Vagina (tissue), 2 donors: ENCODE measurements around the gene EVA1A. TPM values are rescaled to one million over a fixed set of nuclear protein-coding genes. Genes with fewer than 3 reads are reported as not detected.

Experiments
- DNase-seq, 2 donors: peaks; one replicate each; pipeline ENCODE4 v3.0.0-alpha.2; 2017; ENCODE audit errors: extremely low spot score in 2 of 2
- H3K27ac ChIP-seq: fragments of 200-600 bp; sonication (generic); one replicate; pipeline ENCODE4 v1.5.1; 2019
- H3K27me3 ChIP-seq: fragments of 200-600 bp; sonication (generic); one replicate; pipeline ENCODE4 v1.5.1; 2019
- H3K36me3 ChIP-seq, 2 donors: fragments of 200-600 bp; sonication (generic); one replicate each; pipeline ENCODE4 v1.5.1; 2017 to 2019
- H3K4me1 ChIP-seq: fragments of 200-600 bp; sonication (generic); one replicate; pipeline ENCODE4 v1.5.1; 2019
- H3K4me3 ChIP-seq, 2 donors: fragments of 200-600 bp; sonication (generic); 1 replicate in 1 of 2; 2 replicates in 1 of 2; pipeline ENCODE4 v1.5.1; 2016 to 2019
- H3K9me3 ChIP-seq: fragments of 200-600 bp; sonication (generic); one replicate; pipeline ENCODE4 v1.5.1; 2019
- POLR2A ChIP-seq, 2 donors: fragments of 450-650 bp; IDR thresholded peaks; one replicate each; pipeline ENCODE4 v1.6.1; 2017; ENCODE audit warnings: antibody characterized with exemption in 2 of 2, mild to moderate bottlenecking in 2 of 2, moderate library complexity in 2 of 2
- POLR2AphosphoS5 ChIP-seq, 2 donors: sonication (generic); formaldehyde crosslinking; IDR thresholded peaks; one replicate each; pipeline ENCODE4 v1.9.0; 2017; ENCODE audit warnings: antibody characterized with exemption in 2 of 2, mild to moderate bottlenecking in 2 of 2, low read depth in 1 of 2; ENCODE audit not compliant: insufficient read depth in 1 of 2
- intact Hi-C: fragments of 100-400 bp; cut with DNase I; formaldehyde crosslinking; loops from one replicate; pipeline ENCODE4 v1.15.1; 2023
- small RNA-seq: library from RNA; depleted of rRNA; stranded (forward); fragments of <200 nt; gene quantifications from one replicate; pipeline ENCODE3, GENCODE V24; 2016
- total RNA-seq: library from RNA; depleted of rRNA; stranded (reverse); fragments of >200 nt; gene quantifications from one replicate; pipeline ENCODE4 v1.2.3, GENCODE V29; 2016
- TF ChIP-seq, protein P1 (sequence below), 3 experiments: fragments of 450-650 bp in 2 of 3; fragments of 200-600 bp in 1 of 3; sonication (generic) in 1 of 3; IDR thresholded peaks; one replicate each; pipeline ENCODE4 v1.5.1; 2017 to 2019; ENCODE audit warnings: antibody characterized with exemption in 3 of 3, mild to moderate bottlenecking in 2 of 3, moderate library complexity in 2 of 3

EVA1A gene
- total RNA-seq, 1 donor from 2014 or later = not detected

DNA sequence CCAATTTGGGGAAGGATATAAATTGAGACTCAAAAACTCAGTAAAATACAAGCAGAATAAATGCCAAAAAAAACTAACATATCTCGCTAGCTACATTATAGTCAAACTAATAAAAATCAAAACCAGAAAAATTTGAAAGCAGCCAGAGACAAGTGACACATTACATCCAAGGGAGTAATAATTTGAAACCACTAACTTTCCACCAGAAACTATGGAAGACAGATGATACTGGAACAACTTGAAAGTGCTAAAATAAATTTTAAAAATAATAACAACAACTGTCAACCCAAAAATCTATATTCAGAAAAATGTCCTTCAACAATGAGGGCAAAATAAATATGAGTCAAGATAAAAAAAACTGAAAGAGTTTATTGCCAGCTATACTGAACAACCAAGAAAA lies 110.7 kb downstream of the EVA1A start:
- intact Hi-C loops = no loop called here
- no peaks in the 10 kb centered on the region for H3K27me3 ChIP-seq

DNA sequence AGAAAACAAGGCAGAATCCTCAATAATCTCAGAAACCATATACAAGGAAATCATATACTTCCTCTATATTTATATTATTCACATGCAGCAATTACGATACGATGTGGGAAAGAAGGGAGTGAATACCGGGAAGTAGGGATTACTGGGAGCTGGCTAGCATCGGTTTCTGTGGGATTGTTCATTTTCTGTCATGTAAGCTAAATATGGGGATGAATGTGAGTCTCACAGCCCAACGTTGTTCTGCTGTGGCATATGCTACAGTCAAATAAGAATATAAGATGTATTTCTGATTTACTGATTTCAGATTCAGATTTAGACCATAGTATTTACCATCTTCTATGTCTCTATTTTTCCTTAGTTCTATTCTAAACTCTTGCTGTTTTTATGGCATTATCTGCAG lies 113.6 kb downstream of the EVA1A start:
- no peak for DNase-seq
- Histone ChIP-seq H3K4me1 (no peaks in the 10 kb centered on the region), H3K9me3 (no peaks in the 10 kb centered on the region), H3K4me3 (no peak overlapping the region), H3K36me3 (no peaks in the 10 kb centered on the region), H3K27ac (no peak overlapping the region), H3K27me3 (no peaks in the 10 kb centered on the region)
- no peak for TF ChIP-seq POLR2A (IDR thresholded peaks at IDR 0.05)
- TF ChIP-seq, protein P1, sequence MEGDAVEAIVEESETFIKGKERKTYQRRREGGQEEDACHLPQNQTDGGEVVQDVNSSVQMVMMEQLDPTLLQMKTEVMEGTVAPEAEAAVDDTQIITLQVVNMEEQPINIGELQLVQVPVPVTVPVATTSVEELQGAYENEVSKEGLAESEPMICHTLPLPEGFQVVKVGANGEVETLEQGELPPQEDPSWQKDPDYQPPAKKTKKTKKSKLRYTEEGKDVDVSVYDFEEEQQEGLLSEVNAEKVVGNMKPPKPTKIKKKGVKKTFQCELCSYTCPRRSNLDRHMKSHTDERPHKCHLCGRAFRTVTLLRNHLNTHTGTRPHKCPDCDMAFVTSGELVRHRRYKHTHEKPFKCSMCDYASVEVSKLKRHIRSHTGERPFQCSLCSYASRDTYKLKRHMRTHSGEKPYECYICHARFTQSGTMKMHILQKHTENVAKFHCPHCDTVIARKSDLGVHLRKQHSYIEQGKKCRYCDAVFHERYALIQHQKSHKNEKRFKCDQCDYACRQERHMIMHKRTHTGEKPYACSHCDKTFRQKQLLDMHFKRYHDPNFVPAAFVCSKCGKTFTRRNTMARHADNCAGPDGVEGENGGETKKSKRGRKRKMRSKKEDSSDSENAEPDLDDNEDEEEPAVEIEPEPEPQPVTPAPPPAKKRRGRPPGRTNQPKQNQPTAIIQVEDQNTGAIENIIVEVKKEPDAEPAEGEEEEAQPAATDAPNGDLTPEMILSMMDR (IDR thresholded peaks at IDR 0.05) = no peak
- TF ChIP-seq POLR2AphosphoS5 (IDR thresholded peaks at IDR 0.05; ENCODE audit: insufficient read depth in 1 of 2, low read depth in 1 of 2) = no peak
- intact Hi-C loops = no loop called here

More for the DNA sequence above, 110.7 kb downstream of the EVA1A start:
- no peak for DNase-seq
- Histone ChIP-seq H3K27ac (no peak overlapping the region), H3K36me3 (no peaks in the 10 kb centered on the region), H3K4me3 (no peak overlapping the region), H3K9me3 (no peaks in the 10 kb centered on the region), H3K4me1 (no peaks in the 10 kb centered on the region)
- TF ChIP-seq POLR2A (IDR thresholded peaks at IDR 0.05) (no peak), POLR2AphosphoS5 (IDR thresholded peaks at IDR 0.05; ENCODE audit: insufficient read depth in 1 of 2, low read depth in 1 of 2) (no peak)
- TF ChIP-seq, protein P1 (IDR thresholded peaks at IDR 0.05) = no peak

Small RNA genes within 50 kb of the gene (small RNA-seq; reads per million reads assigned to genes)
- not detected for gene RF01233

Other genes with a start within 250 kb of the EVA1A start
- gene MRPL19, start 85.8 kb upstream of the EVA1A start, total RNA-seq = 34.1 TPM
- 35.6 TPM for gene GCFC2, start 150.0 kb upstream of the EVA1A start, total RNA-seq